ENCODE measurements around the gene MRPL41. TPM values are rescaled to one million over a fixed set of nuclear protein-coding genes. Genes with fewer than 3 reads are reported as not detected.

Gene MRPL41
- polyA plus RNA-seq, 6 donors from 2014 or later: 13.7 to 21.6 (median 19.9) TPM

Other genes with a start within 250 kb of the MRPL41 start
- gene NRARP, start 249.6 kb upstream of the MRPL41 start, polyA plus RNA-seq (ENCODE audit: low read depth in 6 of 6): under 1 TPM in 1 of 6 donors, not detected in 5; 0.37 TPM
- 1 to 10 TPM in 5 of 6 donors, not detected in 1; 2.3 to 7.5 (median 4.5) TPM for gene EXD3, start 128.7 kb upstream of the MRPL41 start, polyA plus RNA-seq (ENCODE audit: low read depth in 6 of 6)
- gene NOXA1, start 128.5 kb upstream of the MRPL41 start, polyA plus RNA-seq (ENCODE audit: low read depth in 6 of 6): 1 to 10 TPM in 5 of 6 donors, not detected in 1; 1.3 to 2.3 (median 1.6) TPM
- gene ENTPD8, start 110.5 kb upstream of the MRPL41 start, polyA plus RNA-seq (ENCODE audit: low read depth in 6 of 6): not detected
- 1 to 10 TPM in 5 of 6 donors, not detected in 1; 2.7 to 7.6 (median 3.7) TPM for gene NSMF, start 92.5 kb upstream of the MRPL41 start, polyA plus RNA-seq (ENCODE audit: low read depth in 6 of 6)
- gene PNPLA7, start 1.5 kb upstream of the MRPL41 start, polyA plus RNA-seq (ENCODE audit: low read depth in 6 of 6): 1 to 10 TPM; 3.0 to 6.5 (median 5.8) TPM
- 10 to 100 TPM; 19.1 to 53.9 (median 32.6) TPM for gene DPH7, start 27.0 kb downstream of the MRPL41 start, polyA plus RNA-seq (ENCODE audit: low read depth in 6 of 6)
- gene ZMYND19, start 38.6 kb downstream of the MRPL41 start, polyA plus RNA-seq (ENCODE audit: low read depth in 6 of 6): 10 to 100 TPM in 1 of 6 donors, 1 to 10 TPM in 5; 4.2 to 13.3 (median 7.2) TPM
- gene ARRDC1, start 53.8 kb downstream of the MRPL41 start, polyA plus RNA-seq (ENCODE audit: low read depth in 6 of 6): 10 to 100 TPM; 30.3 to 65.5 (median 40.0) TPM
- 10 to 100 TPM in 5 of 6 donors, 1 to 10 TPM in 1; 6.7 to 45.0 (median 31.5) TPM for gene EHMT1, start 67.1 kb downstream of the MRPL41 start, polyA plus RNA-seq (ENCODE audit: low read depth in 6 of 6)

Measured in naive B cell (primary cell).